COLO668 (cell line): Measurements from ENCODE around the gene NEXMIF.
"Not testable (repeated sequence)": the region's sequence is repeated elsewhere in the genome, so short reads cannot be mapped to it uniquely, and the experiment has no call there.

Experiments
- DNase-seq: peaks from one replicate; lab custom pipeline; 2025; ENCODE audit not compliant: unreplicated experiment; lab: John Stamatoyannopoulos, UW

NEXMIF gene

GRCh38 chrX:74925225-74926088 is at the start of gene NEXMIF:
Gene NEXMIF (minus strand): TSS chrX:74925452.
- DNase-seq: peak; percentile 80

DNA sequence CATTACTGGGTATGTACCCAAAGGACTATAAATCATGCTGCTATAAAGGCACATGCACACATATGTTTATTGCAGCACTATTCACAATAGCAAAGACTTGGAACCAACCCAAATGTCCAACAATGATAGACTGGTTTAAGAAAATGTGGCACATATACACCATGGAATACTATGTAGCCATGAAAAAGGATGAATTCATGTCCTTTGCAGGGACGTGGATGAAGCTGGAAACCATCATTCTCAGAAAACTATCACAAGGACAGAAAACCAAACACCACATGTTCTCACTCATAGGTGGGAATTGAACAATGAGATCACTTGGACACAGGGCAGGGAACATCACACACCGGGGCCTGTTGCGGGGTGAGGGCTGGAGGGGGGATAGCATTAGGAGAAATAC is 36.7 kb upstream of the NEXMIF start:
- DNase-seq: not testable (repeated sequence)

- DNase-seq: no peak
Observed at GRCh38 chrX:74949717-74950116, 24.5 kb upstream of the NEXMIF start.

DNA sequence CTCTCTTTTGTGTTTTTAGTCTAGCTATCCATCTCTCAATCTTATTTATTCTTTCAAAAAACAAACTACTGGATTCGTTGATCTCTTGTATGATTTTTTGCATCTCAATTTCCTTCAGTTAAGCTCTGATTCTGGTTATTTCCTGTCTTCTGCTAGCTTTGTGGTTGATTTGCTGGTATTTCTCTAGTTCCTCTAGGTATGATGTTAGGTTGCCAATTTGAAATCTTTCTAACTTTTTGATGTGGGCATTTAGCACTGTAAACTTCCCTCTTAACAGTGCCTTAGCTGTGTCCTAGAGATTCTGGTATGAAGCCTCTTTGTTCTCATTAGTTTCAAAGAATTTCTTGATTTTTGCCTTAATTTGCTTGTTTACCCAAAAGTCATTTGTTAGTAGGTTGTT is 15.2 kb upstream of the NEXMIF start:
- DNase-seq: no peak

DNA sequence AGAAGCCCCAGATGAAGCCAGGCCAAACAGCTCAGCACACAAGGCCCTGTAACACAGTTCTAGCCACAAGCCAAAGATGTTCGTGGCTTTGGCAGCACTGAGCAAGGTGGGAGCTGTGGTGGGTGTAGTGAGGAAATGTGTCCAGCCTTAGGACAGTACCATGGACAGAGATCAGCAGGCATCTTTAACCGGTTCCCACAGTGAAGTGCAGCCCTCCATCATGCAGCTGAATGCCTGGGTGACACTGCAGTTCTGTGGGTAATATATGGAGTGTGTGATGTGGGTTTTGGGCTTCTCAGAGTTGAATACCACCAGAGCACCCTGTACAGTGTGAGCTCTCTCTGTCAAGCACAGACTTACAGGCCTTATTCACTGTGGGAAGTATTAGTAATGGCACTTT is 6.0 kb upstream of the NEXMIF start:
- no peak for DNase-seq

GRCh38 chrX:74924449-74925224 is 615 bp downstream of the NEXMIF start:
- DNase-seq: peak; percentile 80

- peak; percentile 63 for DNase-seq
Observed at GRCh38 chrX:74923942-74924448, 1.3 kb downstream of the NEXMIF start.

- DNase-seq: no peak
Observed at GRCh38 chrX:74922922-74923543, 2.2 kb downstream of the NEXMIF start.

DNA sequence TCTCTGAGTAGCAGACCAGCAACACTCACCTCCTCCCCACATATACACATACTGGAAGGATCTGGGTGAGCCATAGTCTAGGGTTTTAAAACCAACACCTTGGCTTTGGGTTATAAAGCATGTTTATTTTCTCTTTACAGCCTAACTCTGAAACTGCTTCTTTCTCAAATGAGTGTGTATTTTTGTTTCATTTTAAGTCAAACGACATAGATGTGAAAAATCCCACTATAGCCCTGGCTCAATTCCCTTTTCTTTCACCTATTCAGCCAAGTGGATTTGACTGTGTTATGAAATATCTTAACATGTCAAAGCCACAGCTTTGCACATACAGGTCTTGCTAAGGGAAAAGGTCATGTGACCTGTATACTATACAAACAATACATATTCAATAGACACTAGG is 13.8 kb downstream of the NEXMIF start:
- DNase-seq: no peak

- DNase-seq: no peak
Observed at GRCh38 chrX:74906417-74906816, 18.8 kb downstream of the NEXMIF start.

DNA sequence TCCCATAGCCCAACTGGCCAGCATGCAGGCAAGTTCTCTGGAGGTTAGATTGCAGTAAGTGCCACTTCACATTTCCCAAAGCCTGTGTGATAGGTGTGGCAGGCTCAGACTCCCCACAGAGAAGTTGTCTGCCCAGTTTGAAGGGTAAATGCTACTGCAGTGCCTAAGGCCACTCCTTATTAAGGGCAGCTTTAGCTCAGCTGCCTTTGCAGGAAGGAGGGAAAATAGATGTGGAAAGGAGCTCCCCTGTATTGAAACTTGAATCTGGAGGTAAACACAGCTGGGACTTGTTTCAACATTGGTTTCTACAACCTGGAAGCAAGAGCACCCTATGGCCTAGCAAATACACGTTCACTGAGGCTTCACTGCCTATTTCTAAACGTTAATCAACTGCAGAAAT is 22.4 kb downstream of the NEXMIF start:
- peak; percentile 52 for DNase-seq

DNA sequence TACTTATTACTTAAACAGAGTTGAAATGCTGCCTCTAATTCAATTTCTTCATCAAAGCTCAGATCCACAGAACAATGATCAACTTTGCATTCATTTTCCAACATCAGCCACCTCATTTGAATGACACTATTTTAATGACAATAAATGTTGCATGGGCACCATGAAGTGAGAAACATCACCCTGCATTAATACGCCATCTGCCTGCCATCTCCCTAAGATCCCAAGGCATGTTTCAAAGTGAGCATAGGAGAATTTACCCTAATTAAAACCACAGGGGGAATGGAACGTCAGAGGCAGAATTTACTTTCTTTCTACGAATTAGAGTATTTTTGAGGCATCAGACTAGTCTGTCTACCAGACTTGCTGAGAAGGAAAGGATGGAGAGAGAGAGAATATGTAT is 32.7 kb downstream of the NEXMIF start:
- DNase-seq: no peak

DNA sequence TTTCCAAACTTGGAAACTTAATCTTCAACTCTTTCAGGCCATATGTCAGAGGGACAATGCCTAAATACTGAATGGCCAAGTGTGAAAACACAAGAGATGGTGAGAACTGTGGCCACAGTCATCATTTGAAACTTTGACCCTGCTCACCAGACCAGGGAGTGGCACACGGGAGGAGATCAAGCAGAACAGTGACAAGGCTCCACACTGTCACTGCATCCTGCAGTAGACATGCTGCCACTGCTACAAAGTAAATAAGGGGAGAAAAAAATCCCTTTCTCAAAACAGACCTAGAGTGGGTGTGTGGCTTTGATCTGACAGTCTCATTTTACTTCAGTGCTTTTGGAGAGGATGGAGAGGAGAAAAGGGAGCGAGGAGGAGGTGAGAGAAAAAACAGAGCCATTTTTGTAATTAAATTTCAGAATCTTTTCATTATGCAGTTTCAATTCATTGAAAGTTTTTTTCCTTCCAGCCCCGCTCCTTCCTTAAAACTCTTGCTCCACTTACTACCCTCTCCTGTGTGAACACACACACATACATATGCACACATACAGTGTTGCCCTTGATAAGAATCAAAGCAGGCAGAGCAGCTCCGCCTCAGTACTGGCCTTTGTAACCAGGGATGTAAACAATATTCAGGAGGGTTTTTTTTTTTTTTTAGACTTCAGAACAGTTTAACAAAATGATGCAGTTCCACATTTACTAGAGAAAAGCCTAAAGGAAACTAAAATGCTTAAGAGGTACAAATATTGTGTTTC is 34.4 kb downstream of the NEXMIF start:
- no peak for DNase-seq

DNA sequence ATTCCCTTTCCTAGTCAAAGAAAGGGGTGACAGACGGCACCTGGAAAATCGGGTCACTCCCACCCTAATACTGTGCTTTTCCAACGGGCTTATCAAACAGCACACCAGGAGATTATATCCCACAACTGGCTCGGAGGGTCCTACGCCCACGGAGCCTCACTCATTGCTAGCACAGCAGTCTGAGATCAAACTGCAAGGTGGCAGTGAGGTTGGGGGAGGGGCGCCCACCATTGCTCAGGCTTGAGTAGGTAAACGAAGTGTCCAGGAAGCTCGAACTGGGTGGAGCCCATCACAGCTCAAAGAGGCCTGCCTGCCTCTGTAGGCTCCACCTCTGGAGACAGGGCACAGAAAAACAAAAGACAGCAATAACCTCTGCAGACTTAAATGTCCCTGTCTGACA is 42.9 kb downstream of the NEXMIF start:
- DNase-seq: not testable (repeated sequence)

DNA sequence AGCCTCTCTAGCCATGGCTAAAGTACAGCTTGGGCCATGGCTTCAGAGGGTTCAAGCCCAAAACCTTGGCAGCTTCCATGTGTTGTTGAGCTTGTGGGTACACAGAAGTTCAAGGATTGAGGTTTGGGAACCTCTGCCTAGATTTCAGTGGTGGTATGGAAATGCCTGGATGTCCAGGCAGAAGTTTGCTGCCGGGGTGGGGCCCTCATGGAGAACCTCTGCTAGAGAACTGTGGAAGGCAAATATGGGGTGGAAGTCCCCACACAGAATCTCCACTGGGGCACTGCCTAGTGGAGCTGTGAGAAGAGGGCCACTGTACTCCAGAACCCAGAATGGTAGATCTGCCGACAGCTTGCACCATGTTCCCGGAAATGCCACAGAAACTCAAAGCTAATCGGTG is 59.5 kb downstream of the NEXMIF start:
- DNase-seq: no peak

DNA sequence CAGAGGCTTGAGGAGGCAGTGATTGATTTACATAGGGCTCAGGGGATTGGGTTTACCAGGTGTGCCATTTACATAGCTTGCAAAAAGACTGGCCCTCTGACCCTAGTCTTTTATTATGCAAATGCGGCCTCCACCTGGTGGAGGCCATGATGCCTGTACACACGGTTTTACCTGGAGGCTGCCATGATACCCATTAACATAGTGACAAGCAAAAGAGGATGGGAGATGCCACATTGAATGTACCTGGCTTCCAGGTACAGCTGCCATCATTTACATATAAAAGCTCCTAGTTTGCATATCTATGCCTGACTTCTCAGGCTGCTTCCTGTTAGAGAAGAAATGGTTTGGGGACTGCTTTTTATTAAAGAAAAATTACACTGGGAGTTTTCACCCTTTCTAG is 72.0 kb downstream of the NEXMIF start:
- no peak for DNase-seq

DNA sequence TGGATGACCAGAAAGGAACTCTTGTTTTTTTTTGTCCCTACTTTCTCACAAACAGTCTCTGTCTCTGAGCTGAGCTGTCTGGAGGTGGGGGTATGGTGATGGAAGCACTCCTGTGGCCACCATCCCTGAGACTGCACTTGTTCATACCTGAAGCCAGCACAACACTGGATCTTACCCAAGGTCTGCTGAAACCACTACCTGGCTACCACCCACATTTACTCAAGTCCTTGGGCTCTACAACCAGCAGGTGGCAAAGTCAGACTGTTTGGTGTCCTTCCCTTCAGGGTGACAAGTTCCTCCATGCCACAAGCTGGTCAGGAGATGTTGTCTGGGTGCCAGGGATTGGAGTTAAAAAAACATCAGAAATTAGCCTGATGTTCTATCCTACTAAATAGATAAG is 89.7 kb downstream of the NEXMIF start:
- DNase-seq: peak; percentile 0

DNA sequence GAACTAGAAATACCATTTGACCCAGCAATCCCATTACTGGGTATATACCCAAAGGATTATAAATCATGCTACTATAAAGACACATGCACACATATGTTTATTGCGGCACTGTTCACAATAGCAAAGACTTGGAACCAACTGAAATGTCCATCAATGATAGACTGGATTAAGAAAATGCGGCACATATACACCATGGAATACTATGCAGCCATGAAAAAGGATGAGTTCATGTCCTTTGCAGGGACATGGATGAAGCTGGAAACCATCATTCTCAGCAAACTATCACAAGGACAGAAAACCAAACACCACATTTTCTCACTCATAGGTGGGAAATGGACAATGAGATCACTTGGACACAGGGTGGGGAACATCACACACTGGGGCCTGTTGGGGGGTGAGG is 105.5 kb downstream of the NEXMIF start:
- DNase-seq: not testable (repeated sequence)

DNA sequence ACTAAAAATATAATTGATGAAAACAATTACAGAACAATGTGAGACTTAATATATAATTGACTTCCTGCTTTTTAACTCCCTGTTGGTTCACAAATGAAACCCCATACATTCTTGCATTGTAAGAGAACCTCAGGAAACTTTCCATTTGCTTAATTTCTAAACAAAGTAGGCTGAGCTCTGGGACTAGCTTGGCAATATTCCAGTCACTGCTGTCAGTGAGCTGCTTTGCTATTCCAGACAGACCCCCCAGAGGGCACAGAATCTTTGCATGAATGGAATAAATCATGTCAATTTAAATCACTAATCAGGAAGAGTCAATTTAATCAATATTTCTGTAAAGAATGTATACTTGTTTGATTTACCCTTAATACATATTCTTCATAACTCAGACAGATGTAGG is 110.6 kb downstream of the NEXMIF start:
- no peak for DNase-seq

DNA sequence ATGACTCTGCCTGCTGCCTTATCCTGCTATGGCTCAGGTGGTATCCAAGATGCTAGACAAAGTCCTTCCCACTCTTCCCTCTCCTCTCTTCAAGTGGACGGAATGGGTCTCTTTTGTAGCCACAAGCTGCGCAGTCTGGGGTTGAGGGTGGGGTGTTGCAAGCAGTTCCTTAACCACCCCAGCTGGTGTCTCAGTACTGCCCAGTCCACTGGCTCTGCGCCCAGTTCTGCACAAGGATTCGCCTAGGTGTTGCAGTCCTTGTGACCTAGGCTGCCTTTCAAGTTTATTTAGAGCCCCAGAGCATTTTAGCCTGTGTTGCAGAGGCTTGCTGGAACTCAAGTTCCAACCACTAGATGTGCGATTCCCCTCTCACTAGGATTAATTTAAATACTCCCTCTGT is 120.7 kb downstream of the NEXMIF start:
- DNase-seq: no peak

DNA sequence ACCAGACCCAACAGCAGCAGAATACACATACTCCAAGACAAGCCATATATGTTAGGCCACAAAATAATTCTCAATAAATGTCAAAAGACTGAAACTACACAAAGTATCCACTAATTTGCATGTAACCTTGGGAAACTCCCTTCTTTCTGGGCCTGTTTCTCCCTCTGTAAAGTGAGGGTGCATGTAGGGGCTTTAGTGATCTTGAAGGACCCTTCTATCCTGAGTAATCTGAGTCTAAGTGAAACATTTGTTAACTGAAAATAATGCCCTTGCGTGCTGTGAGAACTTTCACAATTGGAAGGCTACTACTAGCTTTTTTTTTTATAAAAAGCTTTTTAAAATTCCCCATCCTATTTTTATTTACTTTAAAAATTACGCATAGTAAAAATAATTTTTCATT is 125.2 kb downstream of the NEXMIF start:
- DNase-seq: no peak
